ENCODE data around the gene RBBP4.

- TF ChIP-seq CTCF (IDR thresholded peaks at IDR 0.05; ENCODE audit: insufficient read depth, low read depth, low read length) (no peak), EZH2 (IDR thresholded peaks at IDR 0.05; ENCODE audit: insufficient read depth, low read length) (no peak)
Observed at GRCh38 chr1:32718036-32718435, 67.0 kb downstream of the RBBP4 start.
